Trophoblast cell (in vitro differentiated cells and primary cell): Measurements from ENCODE around the gene ICA1.

ENCODE experiments used
- DNase-seq, 2 donors: peaks; one replicate each; pipeline ENCODE4 v3.0.0-alpha.2; 2016
- H2AFZ ChIP-seq: 2 replicates; pipeline ENCODE4 v1.6.1; 2013; ENCODE audit warnings: low read length, moderate library complexity, mild to moderate bottlenecking; ENCODE audit not compliant: insufficient read depth, poor library complexity
- H2AK5ac ChIP-seq: 2 replicates; pipeline ENCODE4 v1.6.1; 2013; ENCODE audit warnings: mild to moderate bottlenecking, low read length
- H2BK120ac ChIP-seq: 2 replicates; pipeline ENCODE4 v1.6.1; 2013; ENCODE audit warnings: low read length, mild to moderate bottlenecking, moderate library complexity; ENCODE audit not compliant: insufficient read depth, poor library complexity
- H2BK12ac ChIP-seq: 2 replicates; pipeline ENCODE4 v1.6.1; 2013; ENCODE audit warnings: mild to moderate bottlenecking, low read length, moderate library complexity
- H2BK5ac ChIP-seq: 2 replicates; pipeline ENCODE4 v1.6.1; 2013; ENCODE audit warnings: low read length, low read depth, moderate library complexity, mild to moderate bottlenecking; ENCODE audit not compliant: poor library complexity
- H3K14ac ChIP-seq: 2 replicates; pipeline ENCODE4 v1.6.1; 2013; ENCODE audit warnings: mild to moderate bottlenecking, low read length
- H3K18ac ChIP-seq: 2 replicates; pipeline ENCODE4 v1.6.1; 2013; ENCODE audit warnings: mild to moderate bottlenecking, low read length
- H3K23ac ChIP-seq: 2 replicates; pipeline ENCODE4 v1.6.1; 2013; ENCODE audit warnings: low read length
- H3K27ac ChIP-seq: 2 replicates; pipeline ENCODE4 v1.5.1; 2013; ENCODE audit warnings: low read depth, mild to moderate bottlenecking, inconsistent platforms, low read length, moderate library complexity
- H3K27me3 ChIP-seq: 2 replicates; pipeline ENCODE4 v1.6.1; 2013; ENCODE audit warnings: inconsistent platforms, mild to moderate bottlenecking, low read length, moderate library complexity; ENCODE audit not compliant: insufficient read depth
- H3K36me3 ChIP-seq, 2 experiments: 1 replicate in 1 of 2; 2 replicates in 1 of 2; pipeline ENCODE4 v1.6.1; 2013; ENCODE audit warnings: low read length in 2 of 2, mild to moderate bottlenecking in 2 of 2, moderate library complexity in 1 of 2; ENCODE audit not compliant: insufficient read depth in 2 of 2, control insufficient read depth in 1 of 2
- H3K4ac ChIP-seq: 2 replicates; pipeline ENCODE4 v1.6.1; 2013; ENCODE audit warnings: low read depth, mild to moderate bottlenecking, low read length, moderate library complexity
- H3K4me1 ChIP-seq, 2 experiments: 1 replicate in 1 of 2; 2 replicates in 1 of 2; pipeline ENCODE4 v1.6.1; 2013; ENCODE audit warnings: low read length in 2 of 2, mild to moderate bottlenecking in 2 of 2, moderate library complexity in 1 of 2; ENCODE audit not compliant: insufficient read depth in 2 of 2, control insufficient read depth in 1 of 2
- H3K4me2 ChIP-seq: 2 replicates; pipeline ENCODE4 v1.6.1; 2013; ENCODE audit warnings: inconsistent platforms, mild to moderate bottlenecking, low read length, moderate library complexity
- H3K4me3 ChIP-seq: 2 replicates; pipeline ENCODE4 v1.5.1; 2013; ENCODE audit warnings: mild to moderate bottlenecking, low read depth, low read length, inconsistent platforms
- H3K79me1 ChIP-seq: one replicate; pipeline ENCODE4 v1.6.1; 2013; ENCODE audit warnings: low read length
- H3K79me2 ChIP-seq: 2 replicates; pipeline ENCODE4 v1.6.1; 2013; ENCODE audit warnings: low read length, mild to moderate bottlenecking; ENCODE audit not compliant: control insufficient read depth, insufficient read depth, poor library complexity
- H3K9ac ChIP-seq: 2 replicates; pipeline ENCODE4 v1.6.1; 2013; ENCODE audit warnings: mild to moderate bottlenecking, low read length
- H3K9me3 ChIP-seq: 2 replicates; pipeline ENCODE4 v1.6.1; 2013; ENCODE audit warnings: low read depth, mild to moderate bottlenecking, control low read depth, inconsistent platforms, low read length; ENCODE audit not compliant: insufficient read depth
- H4K12ac ChIP-seq: 2 replicates; pipeline ENCODE4 v1.6.1; 2013; ENCODE audit warnings: low read depth, mild to moderate bottlenecking, low read length, moderate library complexity
- H4K8ac ChIP-seq: 2 replicates; pipeline ENCODE4 v1.6.1; 2013; ENCODE audit warnings: low read depth, mild to moderate bottlenecking, low read length, moderate library complexity
- H4K91ac ChIP-seq: one replicate; pipeline ENCODE4 v1.6.1; 2013; ENCODE audit warnings: low read depth, mild to moderate bottlenecking, low read length, moderate library complexity
- WGBS: extraction: QIAGEN DNeasy Blood & Tissue Kit; methylation state at CpG from one replicate; pipeline ENCODE4 v1.1.7; 2013; ENCODE audit warnings: missing lambda C conversion rate; ENCODE audit not compliant: insufficient read length, insufficient coverage; ENCODE audit errors: extremely low coverage; 5-methylcytosine and 5-hydroxymethylcytosine counted together

Gene ICA1

DNA sequence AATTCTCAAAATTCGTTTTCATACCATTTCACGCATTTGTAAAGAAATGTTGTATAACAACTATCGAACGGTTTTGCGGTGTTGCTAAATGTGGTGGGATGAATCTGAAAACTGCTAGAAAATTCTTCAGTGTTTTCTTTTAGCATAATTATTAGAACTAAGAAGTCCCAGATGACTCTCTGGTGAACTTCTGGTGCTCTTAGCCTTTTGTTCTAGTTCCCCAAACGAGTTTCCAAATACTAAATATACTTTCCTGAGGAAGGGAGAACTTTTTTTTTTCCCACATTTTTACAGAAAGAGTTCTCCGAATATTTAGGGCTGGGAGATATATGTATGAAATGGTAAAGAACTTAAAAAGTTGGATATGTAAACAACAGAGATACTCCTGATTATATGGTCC lies 82.5 kb downstream of the ICA1 start:
- Histone ChIP-seq H3K9me3 (no peaks in the 10 kb centered on the region), H3K4me3 (no peak overlapping the region), H3K4me1 (no peaks in the 10 kb centered on the region), H3K9ac (no peak overlapping the region), H3K18ac (no peak overlapping the region), H2BK12ac (no peak overlapping the region), H3K79me1 (no peaks in the 10 kb centered on the region), H3K4ac (no peak overlapping the region), H2AK5ac (no peak overlapping the region), H4K91ac (no peak overlapping the region), H2BK5ac (no peak overlapping the region), H3K36me3 (no peaks in the 10 kb centered on the region), H3K23ac (no peak overlapping the region), H3K79me2 (no peaks in the 10 kb centered on the region), H4K12ac (no peak overlapping the region), H3K14ac (no peak overlapping the region), H3K4me2 (no peak overlapping the region), H2BK120ac (no peak overlapping the region), H4K8ac (no peak overlapping the region), H2AFZ (no peak overlapping the region), H3K27ac (no peak overlapping the region), H3K27me3 (no peaks in the 10 kb centered on the region)
- no peak for DNase-seq
- no CpG with 5 or more reads among the region's 7 CpGs for WGBS

- no peaks in the 10 kb centered on the region for H3K4me1 ChIP-seq
- H3K4ac ChIP-seq, result no peak overlapping the region
- no peak overlapping the region for H4K8ac ChIP-seq
- no peak overlapping the region for H4K12ac ChIP-seq
- H3K9me3 ChIP-seq, result no peaks in the 10 kb centered on the region
- no peak overlapping the region for H2AFZ ChIP-seq
- no peaks in the 10 kb centered on the region for H3K79me2 ChIP-seq
- no peak overlapping the region for H2BK12ac ChIP-seq
- no peak overlapping the region for H3K23ac ChIP-seq
- H3K18ac ChIP-seq, result no peak overlapping the region
- no peak overlapping the region for H3K14ac ChIP-seq
- H3K27ac ChIP-seq, result no peak overlapping the region
- H2BK120ac ChIP-seq, result no peak overlapping the region
- H3K4me3 ChIP-seq, result no peak overlapping the region
- H3K4me2 ChIP-seq, result no peak overlapping the region
- H2AK5ac ChIP-seq, result no peak overlapping the region
- H3K79me1 ChIP-seq, result no peaks in the 10 kb centered on the region
- H3K27me3 ChIP-seq, result no peaks in the 10 kb centered on the region
- H3K36me3 ChIP-seq, result no peaks in the 10 kb centered on the region
- no peak for DNase-seq
- H2BK5ac ChIP-seq, result no peak overlapping the region
- no peak overlapping the region for H4K91ac ChIP-seq
- no peak overlapping the region for H3K9ac ChIP-seq
These were observed 83.6 kb downstream of the ICA1 start for GRCh38 chr7:8178353-8178752.

GRCh38 chr7:8177109-8177933 lies 84.6 kb downstream of the ICA1 start:
- no peak overlapping the region for H3K9ac ChIP-seq
- no peak overlapping the region for H4K8ac ChIP-seq
- H4K91ac ChIP-seq, result no peak overlapping the region
- no CpG with 5 or more reads among the region's 4 CpGs for WGBS
- H2BK12ac ChIP-seq, result no peak overlapping the region
- H3K4ac ChIP-seq, result no peak overlapping the region
- H3K14ac ChIP-seq, result no peak overlapping the region
- peak in 1 of 2 donors; percentile 5 for DNase-seq
- H3K79me2 ChIP-seq, result no peaks in the 10 kb centered on the region
- no peak overlapping the region for H2BK5ac ChIP-seq
- no peak overlapping the region for H4K12ac ChIP-seq
- H3K27ac ChIP-seq, result no peak overlapping the region
- H3K23ac ChIP-seq, result no peak overlapping the region
- H3K4me2 ChIP-seq, result no peak overlapping the region
- no peak overlapping the region for H3K4me3 ChIP-seq
- no peak overlapping the region for H3K18ac ChIP-seq
- H2AFZ ChIP-seq, result no peak overlapping the region
- no peaks in the 10 kb centered on the region for H3K36me3 ChIP-seq
- H2BK120ac ChIP-seq, result no peak overlapping the region
- no peaks in the 10 kb centered on the region for H3K27me3 ChIP-seq
- H3K79me1 ChIP-seq, result no peaks in the 10 kb centered on the region
- H3K4me1 ChIP-seq, result no peaks in the 10 kb centered on the region
- H3K9me3 ChIP-seq, result no peaks in the 10 kb centered on the region
- H2AK5ac ChIP-seq, result no peak overlapping the region

GRCh38 chr7:8176370-8177081 lies 85.4 kb downstream of the ICA1 start:
- no peaks in the 10 kb centered on the region for H3K4me1 ChIP-seq
- H3K79me2 ChIP-seq, result no peaks in the 10 kb centered on the region
- 100% methylated on average over 2 of the region's 10 CpGs for WGBS

More at GRCh38 chr7:8176370-8177081, 85.4 kb downstream of the ICA1 start:
- Histone ChIP-seq H4K91ac (no peak overlapping the region), H2AFZ (no peak overlapping the region), H3K36me3 (no peaks in the 10 kb centered on the region), H4K12ac (no peak overlapping the region), H2BK12ac (no peak overlapping the region), H3K27me3 (no peaks in the 10 kb centered on the region), H3K4ac (no peak overlapping the region), H3K4me2 (no peak overlapping the region), H3K9ac (no peak overlapping the region), H2AK5ac (no peak overlapping the region), H4K8ac (no peak overlapping the region), H3K79me1 (no peaks in the 10 kb centered on the region), H2BK5ac (no peak overlapping the region), H3K23ac (no peak overlapping the region), H3K14ac (no peak overlapping the region), H3K4me3 (no peak overlapping the region), H3K18ac (no peak overlapping the region), H3K27ac (no peak overlapping the region), H3K9me3 (no peaks in the 10 kb centered on the region), H2BK120ac (no peak overlapping the region)
- peak in 1 of 2 donors; percentile 6 for DNase-seq
